Activated T-helper 9 cell treated with anti-CD3 and anti-CD28 coated beads, Interleukin-2, amount 50 U/mL, for 16 hours (primary cell): ENCODE results near the gene ABR.

Source experiments
- DNase-seq: peaks from one replicate; pipeline ENCODE4 v3.0.0-alpha.2; 2020; ENCODE audit warnings: low read depth

Gene ABR

GRCh38 chr17:958712-959451, 220.9 kb downstream of the ABR start:
- DNase-seq = no peak

- DNase-seq = no peak
Observed at GRCh38 chr17:957856-958421, 221.8 kb downstream of the ABR start.

- DNase-seq = no peak
Observed at GRCh38 chr17:956905-957304, 222.9 kb downstream of the ABR start.

- DNase-seq = no peak
Observed at GRCh38 chr17:954431-955164, 225.2 kb downstream of the ABR start.

- no peak for DNase-seq
Observed at GRCh38 chr17:953767-954166, 226.0 kb downstream of the ABR start.
